Right atrium auricular region (tissue), 2 donors: Measurements from ENCODE around the gene ZNF778. TPM values are rescaled to one million over a fixed set of nuclear protein-coding genes. Genes with fewer than 3 reads are reported as not detected.

Source experiments
- DNase-seq: peaks from one replicate; pipeline ENCODE4 v3.0.0-alpha.2; 2019; ENCODE audit warnings: low spot score
- H3K27ac ChIP-seq, 2 donors: fragments of 200-600 bp; sonication (generic); 1 replicate in 1 of 2; 2 replicates in 1 of 2; pipeline ENCODE4 v1.5.1; 2016 to 2019
- H3K27me3 ChIP-seq, 2 donors: fragments of 200-600 bp; sonication (generic); one replicate each; pipeline versions ENCODE4 v1.5.1 to v1.6.0; 2017 to 2019
- H3K36me3 ChIP-seq: fragments of 200-600 bp; sonication (generic); one replicate; pipeline ENCODE4 v1.5.1; 2016
- H3K4me1 ChIP-seq, 2 donors: fragments of 200-600 bp; sonication (generic); one replicate each; pipeline versions ENCODE4 v1.5.1 to v1.6.0; 2017 to 2019
- H3K4me3 ChIP-seq, 2 donors: fragments of 200-600 bp; sonication (generic); 1 replicate in 1 of 2; 2 replicates in 1 of 2; pipeline ENCODE4 v1.5.1; 2017 to 2019; ENCODE audit warnings: mild to moderate bottlenecking in 1 of 2, moderate library complexity in 1 of 2
- H3K9me3 ChIP-seq, 2 donors: fragments of 200-600 bp; sonication (generic); one replicate each; pipeline ENCODE4 v1.5.1; 2019
- CTCF ChIP-seq, 2 donors: fragments of 200-600 bp; sonication (generic); IDR thresholded peaks; one replicate each; pipeline ENCODE4 v1.5.1; 2019; ENCODE audit warnings: antibody characterized with exemption in 2 of 2
- total RNA-seq, 2 donors: library from RNA; depleted of rRNA; stranded (reverse); fragments of >200 nt; gene quantifications; one replicate each; pipeline ENCODE4 v1.1.0, GENCODE V29; 2016

The ZNF778 gene
- total RNA-seq, 2 donors from 2014 or later, result 5.7 to 8.0 TPM

GRCh38 chr16:89197633-89198416 is 19.7 kb upstream of the ZNF778 start:
- H3K36me3 ChIP-seq, result no peaks in the 10 kb centered on the region
- no peaks in the 10 kb centered on the region for H3K9me3 ChIP-seq
- peaks cover 0 to 24% of the 10 kb centered on the region in 2 donors for H3K4me1 ChIP-seq
- no peak overlapping the region for H3K27ac ChIP-seq
- TF ChIP-seq CTCF (IDR thresholded peaks at IDR 0.05), result no peak
- peaks cover 4 to 20% of the 10 kb centered on the region in 2 donors for H3K27me3 ChIP-seq
- DNase-seq, result no peak
- H3K4me3 ChIP-seq, result no peak overlapping the region

GRCh38 chr16:89198417-89199240 is 18.9 kb upstream of the ZNF778 start:
- no peaks in the 10 kb centered on the region for H3K9me3 ChIP-seq
- H3K4me3 ChIP-seq, result no peak overlapping the region
- no peak for TF ChIP-seq CTCF (IDR thresholded peaks at IDR 0.05)
- peaks cover 0 to 17% of the 10 kb centered on the region in 2 donors for H3K4me1 ChIP-seq
- no peak overlapping the region for H3K27ac ChIP-seq
- no peak for DNase-seq
- H3K27me3 ChIP-seq, result peaks cover 4 to 20% of the 10 kb centered on the region in 2 donors
- no peaks in the 10 kb centered on the region for H3K36me3 ChIP-seq

GRCh38 chr16:89199241-89200123 is 18.0 kb upstream of the ZNF778 start:
- no peak for TF ChIP-seq CTCF (IDR thresholded peaks at IDR 0.05)
- no peak overlapping the region for H3K4me3 ChIP-seq
- H3K36me3 ChIP-seq, result no peaks in the 10 kb centered on the region
- peaks cover 0 to 17% of the 10 kb centered on the region in 2 donors for H3K4me1 ChIP-seq
- H3K9me3 ChIP-seq, result no peaks in the 10 kb centered on the region
- DNase-seq, result no peak
- no peak overlapping the region for H3K27ac ChIP-seq
- H3K27me3 ChIP-seq, result peaks cover 4 to 20% of the 10 kb centered on the region in 2 donors

GRCh38 chr16:89200124-89200849 is 17.2 kb upstream of the ZNF778 start, which contains the start of gene SLC22A31:
Gene SLC22A31, minus strand, starts transcription at chr16:89200537. Its CDS starts 36 bp downstream, at chr16:89200501.
- Histone ChIP-seq H3K27me3 (peaks cover 4 to 20% of the 10 kb centered on the region in 2 donors), H3K4me1 (peaks cover 0 to 17% of the 10 kb centered on the region in 2 donors), H3K36me3 (no peaks in the 10 kb centered on the region), H3K9me3 (no peaks in the 10 kb centered on the region), H3K4me3 (peak within 1 kb of the TSS in 1 of 2 donors; percentile 45), H3K27ac (no peak within 1 kb of the TSS)
- no peak for TF ChIP-seq CTCF (IDR thresholded peaks at IDR 0.05)
- no peak for DNase-seq
